ENCODE results near the gene SF3B2.
"Not testable (repeated sequence)": the region's sequence is repeated elsewhere in the genome, so short reads cannot be mapped to it uniquely, and the experiment has no call there.

The SF3B2 gene

DNA sequence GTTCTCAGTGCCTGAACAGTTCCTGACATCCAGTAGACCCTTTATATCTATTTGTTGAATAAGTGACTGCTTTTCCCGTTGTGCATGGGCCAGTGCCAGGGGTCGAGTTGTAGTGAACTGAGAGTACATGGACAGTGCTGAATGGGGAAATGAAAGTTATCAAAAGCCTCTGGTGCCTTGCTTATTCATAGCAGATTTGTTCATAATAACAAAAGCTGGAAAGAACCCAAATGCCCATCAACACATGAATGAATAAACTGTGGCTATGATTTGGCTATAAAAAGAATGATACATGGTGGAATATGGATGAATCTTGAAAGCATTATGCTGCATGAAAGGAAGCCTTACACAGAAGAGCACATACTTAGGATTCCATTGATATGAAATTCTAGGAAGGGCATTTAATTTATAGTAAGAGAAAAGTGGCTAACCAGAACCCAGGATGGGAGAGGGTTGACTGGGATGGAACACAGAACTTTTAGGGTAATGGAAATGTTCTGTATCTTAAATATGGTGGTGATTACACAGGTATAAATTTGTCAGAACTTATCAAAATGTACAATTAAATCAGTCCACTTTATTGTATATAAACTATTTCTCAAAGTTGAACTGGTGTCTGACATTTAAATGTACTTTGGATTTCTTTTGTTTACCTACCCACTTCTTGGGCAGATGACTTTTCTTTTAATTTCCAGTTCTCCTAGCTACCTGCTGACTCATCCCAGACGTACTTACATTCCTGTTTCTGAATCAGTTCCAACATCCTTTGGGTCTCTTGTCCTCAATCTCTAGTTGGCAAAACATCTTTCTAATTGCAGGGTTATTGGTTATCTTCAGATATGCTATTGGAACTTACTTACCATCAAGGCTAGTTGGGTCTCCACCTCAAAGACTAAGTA lies 60.7 kb downstream of the SF3B2 start:
- no peak for FAIRE-seq

DNA sequence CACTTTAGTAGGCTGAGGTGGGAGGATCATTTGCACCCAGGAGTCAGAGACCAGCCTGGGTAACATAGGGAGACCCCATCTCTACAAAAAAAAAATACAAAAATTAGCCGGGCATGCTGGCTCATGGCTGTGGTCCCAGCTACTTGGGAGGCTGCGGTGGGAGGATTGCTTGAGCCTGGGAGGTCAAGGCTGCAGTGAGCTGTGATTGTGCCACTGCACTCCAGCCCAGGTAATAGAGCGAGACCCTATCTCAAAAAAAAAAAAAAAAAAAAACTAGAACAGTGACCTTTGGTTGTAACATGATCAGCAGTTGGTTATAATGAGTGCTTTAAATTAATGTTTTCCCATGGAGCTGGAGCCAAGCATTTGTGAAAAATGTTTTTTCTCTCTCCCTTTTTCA lies 62.8 kb downstream of the SF3B2 start:
- FAIRE-seq = not testable (repeated sequence)

DNA sequence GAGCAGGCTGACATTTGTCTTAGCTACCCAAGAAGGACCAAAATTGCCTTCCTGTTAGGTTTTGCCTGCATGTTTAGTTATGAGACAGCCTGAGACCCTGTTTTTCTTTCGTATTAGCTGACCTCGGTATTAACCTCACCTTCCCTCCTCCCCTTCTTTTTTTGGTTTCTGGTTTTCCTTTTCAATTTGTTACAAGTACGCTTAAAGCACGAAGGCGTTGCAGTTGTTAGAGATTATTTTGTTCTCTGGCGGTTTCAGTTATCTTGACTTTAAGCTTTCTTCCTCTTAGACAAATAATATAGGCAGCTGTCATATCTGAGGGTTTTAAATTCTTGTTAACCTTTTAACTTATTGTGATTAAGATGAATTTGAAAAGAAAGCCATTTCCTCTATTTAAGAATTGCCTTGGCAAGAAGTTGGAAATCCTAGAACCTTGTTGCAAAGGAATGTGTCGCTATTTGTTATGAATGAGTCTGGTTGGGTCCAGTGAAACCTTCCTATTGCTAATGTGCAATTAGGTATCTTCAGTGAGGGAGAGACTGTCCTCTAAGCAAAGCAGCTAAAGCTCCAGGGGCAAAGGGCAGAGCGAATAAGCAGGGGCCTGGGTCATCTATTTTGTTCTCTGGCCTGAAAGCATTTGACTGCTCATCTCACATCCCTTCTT lies 63.6 kb downstream of the SF3B2 start:
- FAIRE-seq = no peak

DNA sequence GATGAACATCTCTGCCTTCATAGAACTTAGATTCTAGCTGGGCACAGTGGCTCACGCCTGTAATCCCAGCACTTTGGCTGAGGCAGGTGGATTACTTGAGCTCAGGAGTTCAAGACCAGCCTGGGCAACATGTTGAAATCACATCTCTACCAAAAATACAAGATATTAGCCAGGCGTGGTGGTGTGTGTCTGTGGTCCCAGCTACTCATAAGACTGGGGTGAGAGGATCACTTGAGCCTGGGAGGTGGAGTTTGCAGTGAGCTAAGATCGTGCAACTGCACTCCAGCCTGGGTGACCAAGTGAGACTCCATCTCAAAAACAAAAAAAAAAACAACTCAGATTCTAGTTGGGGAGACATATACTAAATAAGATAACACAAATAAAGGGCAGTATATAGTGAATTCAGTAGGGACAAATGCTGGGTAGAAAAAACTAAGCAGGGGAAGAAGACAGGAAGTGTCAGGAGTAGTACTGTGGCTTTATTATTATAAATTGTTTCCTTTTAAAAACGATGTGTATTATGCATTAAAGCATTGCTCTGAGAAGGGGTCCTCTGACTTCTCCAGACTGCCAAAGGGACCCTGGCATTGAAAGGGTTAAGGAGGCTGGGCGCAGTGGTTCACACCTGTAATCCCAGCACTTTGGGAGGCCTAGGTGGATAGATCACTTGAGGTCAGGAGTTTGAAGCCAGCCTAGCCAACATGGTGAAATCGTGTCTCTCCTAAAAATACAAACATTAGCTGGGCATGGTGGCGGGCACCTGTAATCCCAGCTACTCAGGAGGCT lies 64.6 kb downstream of the SF3B2 start:
- no peak for FAIRE-seq

DNA sequence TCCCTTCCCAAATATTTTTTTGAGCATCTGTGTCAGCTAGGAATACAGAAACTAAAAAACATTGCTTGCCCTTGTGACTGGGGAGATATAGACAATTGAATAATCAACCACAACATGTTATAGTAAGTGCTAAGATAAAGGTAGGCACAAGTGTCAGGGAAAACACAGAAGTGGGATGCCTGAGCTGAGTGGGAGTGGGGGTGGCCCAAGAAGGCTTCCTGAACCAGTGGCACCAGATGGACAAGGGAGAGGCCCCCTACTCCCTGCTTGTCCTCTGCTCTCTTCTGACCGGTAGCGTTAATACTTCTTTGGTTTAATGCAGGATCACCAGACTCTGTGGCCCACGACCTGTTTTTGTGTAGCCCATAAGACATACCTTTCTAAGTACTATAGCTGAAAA lies 66.7 kb downstream of the SF3B2 start:
- FAIRE-seq = no peak

All from G401.6 (cell line).